WTC11 (cell line): ENCODE results near the gene NOP58. TPM values are rescaled to one million over a fixed set of nuclear protein-coding genes. Genes with fewer than 3 reads are reported as not detected.
A peak's percentile ranks its signal among the peaks of the same experiment; 100 is the strongest.

Source experiments
- ATF2 ChIP-seq: sonication (generic); formaldehyde crosslinking; IDR thresholded peaks from 2 replicates; pipeline ENCODE4 v1.8.1; 2022; ENCODE audit warnings: low read depth, missing genetic modification reagents, borderline replicate concordance
- E2F4 ChIP-seq: sonication (generic); formaldehyde crosslinking; IDR thresholded peaks from 2 replicates; pipeline ENCODE4 v1.8.1; 2022; ENCODE audit warnings: low read depth, mild to moderate bottlenecking, moderate library complexity, missing genetic modification reagents, borderline replicate concordance
- ELF4 ChIP-seq: sonication (generic); formaldehyde crosslinking; IDR thresholded peaks from 2 replicates; pipeline ENCODE4 v1.8.1; 2022; ENCODE audit warnings: low read depth, mild to moderate bottlenecking, moderate library complexity, missing genetic modification reagents
- EMX1 ChIP-seq: fragments of 250-450 bp; sonication (Bioruptor Pico); IDR thresholded peaks from 2 replicates; pipeline ENCODE4 v1.8.0; 2021; ENCODE audit warnings: mild to moderate bottlenecking
- FOXJ3 ChIP-seq: sonication (generic); formaldehyde crosslinking; IDR thresholded peaks from 2 replicates; pipeline ENCODE4 v1.9.0; 2021; ENCODE audit warnings: missing genetic modification reagents, mild to moderate bottlenecking, borderline replicate concordance
- GTF2I ChIP-seq: fragments of 250-450 bp; sonication (Bioruptor Pico); conservative IDR thresholded peaks from 2 replicates; pipeline ENCODE4 v1.4.0; 2021; ENCODE audit warnings: mild to moderate bottlenecking
- IRF2 ChIP-seq: sonication (generic); formaldehyde crosslinking; IDR thresholded peaks from 2 replicates; pipeline ENCODE4 v1.8.0; 2022; ENCODE audit warnings: low read depth, missing genetic modification reagents, borderline replicate concordance
- MXD4 ChIP-seq: fragments of 250-450 bp; sonication (Bioruptor Pico); IDR thresholded peaks from 2 replicates; pipeline ENCODE4 v1.8.0; 2021; ENCODE audit warnings: mild to moderate bottlenecking, moderate library complexity, borderline replicate concordance
- NFE2L1 ChIP-seq: sonication (generic); formaldehyde crosslinking; IDR thresholded peaks from 2 replicates; pipeline ENCODE4 v1.8.1; 2023; ENCODE audit warnings: missing genetic modification reagents
- NR2C2 ChIP-seq: sonication (generic); formaldehyde crosslinking; IDR thresholded peaks from 2 replicates; pipeline ENCODE4 v1.8.0; 2022; ENCODE audit warnings: mild to moderate bottlenecking, missing genetic modification reagents
- RORB ChIP-seq: fragments of 250-450 bp; sonication (Bioruptor Pico); IDR thresholded peaks from 2 replicates; pipeline ENCODE4 v1.9.0; 2021; ENCODE audit warnings: mild to moderate bottlenecking
- ZBTB43 ChIP-seq: sonication (generic); formaldehyde crosslinking; IDR thresholded peaks from 2 replicates; pipeline ENCODE4 v1.8.1; 2023; ENCODE audit warnings: mild to moderate bottlenecking, missing genetic modification reagents
- ZNF219 ChIP-seq: sonication (generic); formaldehyde crosslinking; IDR thresholded peaks from 2 replicates; pipeline ENCODE4 v1.8.0; 2023; ENCODE audit warnings: missing genetic modification reagents, mild to moderate bottlenecking, borderline replicate concordance
- ZNF263 ChIP-seq: sonication (generic); formaldehyde crosslinking; IDR thresholded peaks from 2 replicates; pipeline ENCODE4 v1.8.1; 2022; ENCODE audit warnings: low read depth, mild to moderate bottlenecking, moderate library complexity, missing genetic modification reagents
- ZNF396 ChIP-seq: fragments of 250-450 bp; sonication (Bioruptor Pico); IDR thresholded peaks from 2 replicates; pipeline ENCODE4 v1.8.0; 2021; ENCODE audit warnings: mild to moderate bottlenecking, moderate library complexity, borderline replicate concordance
- ZNF512 ChIP-seq: sonication (generic); formaldehyde crosslinking; IDR thresholded peaks from 2 replicates; pipeline ENCODE4 v1.8.1; 2022; ENCODE audit warnings: missing genetic modification reagents, borderline replicate concordance
- total RNA-seq: library from RNA; stranded (reverse); gene quantifications from 3 replicates; pipeline ENCODE4 v1.2.3, GENCODE V29; 2021
- TF ChIP-seq, protein P1 (sequence below): fragments of 250-450 bp; sonication (Bioruptor Pico); conservative IDR thresholded peaks from 2 replicates; pipeline ENCODE4 v1.9.0; 2021; ENCODE audit warnings: mild to moderate bottlenecking
- TF ChIP-seq, protein P2 (sequence below): sonication (generic); formaldehyde crosslinking; IDR thresholded peaks from 2 replicates; pipeline ENCODE4 v1.8.1; 2023; ENCODE audit warnings: mild to moderate bottlenecking, moderate library complexity, missing genetic modification reagents
- TF ChIP-seq, protein P3 (sequence below): sonication (generic); formaldehyde crosslinking; IDR thresholded peaks from 2 replicates; pipeline ENCODE4 v1.8.0; 2023; ENCODE audit warnings: mild to moderate bottlenecking, missing genetic modification reagents
- TF ChIP-seq, protein P4 (sequence below): sonication (generic); formaldehyde crosslinking; IDR thresholded peaks from 2 replicates; pipeline ENCODE4 v1.8.0; 2022; ENCODE audit warnings: missing genetic modification reagents

Gene NOP58
- total RNA-seq, 1 experiment from 2014 or later: 136 TPM

- TF ChIP-seq IRF2 (CRISPR knock-in tag): no peak
- 0 out of 2 replicates have a peak, but pooled peaks have one; percentile 61 for TF ChIP-seq E2F4 (CRISPR knock-in tag)
- TF ChIP-seq, protein P1, sequence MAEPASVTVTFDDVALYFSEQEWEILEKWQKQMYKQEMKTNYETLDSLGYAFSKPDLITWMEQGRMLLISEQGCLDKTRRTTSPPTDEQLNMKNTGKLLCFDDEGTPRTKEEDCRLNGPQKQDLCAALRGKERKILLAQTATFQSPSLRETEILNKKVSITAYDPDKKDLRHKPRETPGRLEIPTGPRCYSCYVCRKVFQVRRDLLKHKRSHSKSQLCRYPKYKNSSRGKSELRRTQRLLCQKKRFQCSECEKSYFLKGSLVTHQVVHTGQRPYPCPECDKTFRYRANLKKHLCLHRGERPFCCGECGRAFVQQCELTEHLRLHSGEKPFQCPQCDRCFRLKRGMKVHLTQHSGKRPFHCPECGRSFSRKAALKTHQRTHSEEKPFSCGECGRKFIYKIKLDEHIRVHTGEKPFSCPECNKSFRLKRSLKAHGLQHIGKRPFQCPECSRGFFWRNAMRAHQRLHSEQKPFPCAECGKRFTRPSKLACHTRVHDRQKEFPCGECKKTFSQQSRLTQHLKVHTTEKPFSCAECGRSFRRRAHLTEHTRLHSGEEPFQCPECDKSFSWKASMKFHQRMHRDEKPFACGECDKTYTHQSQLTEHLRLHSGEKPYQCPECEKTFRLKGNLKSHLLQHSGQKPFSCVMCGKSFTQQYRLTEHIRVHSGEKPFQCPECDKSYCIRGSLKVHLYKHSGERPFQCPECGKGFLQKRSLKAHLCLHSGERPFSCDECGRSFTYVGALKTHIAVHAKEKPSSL (CRISPR knock-in tag): no peak
- no peak for TF ChIP-seq ZNF396
- no peak for TF ChIP-seq ZNF512 (CRISPR knock-in tag)
- TF ChIP-seq NFE2L1 (CRISPR knock-in tag): peak; percentile 43; the same call in 1 of the 2 replicates
- TF ChIP-seq ATF2 (CRISPR knock-in tag): no peak
- TF ChIP-seq, protein P2, sequence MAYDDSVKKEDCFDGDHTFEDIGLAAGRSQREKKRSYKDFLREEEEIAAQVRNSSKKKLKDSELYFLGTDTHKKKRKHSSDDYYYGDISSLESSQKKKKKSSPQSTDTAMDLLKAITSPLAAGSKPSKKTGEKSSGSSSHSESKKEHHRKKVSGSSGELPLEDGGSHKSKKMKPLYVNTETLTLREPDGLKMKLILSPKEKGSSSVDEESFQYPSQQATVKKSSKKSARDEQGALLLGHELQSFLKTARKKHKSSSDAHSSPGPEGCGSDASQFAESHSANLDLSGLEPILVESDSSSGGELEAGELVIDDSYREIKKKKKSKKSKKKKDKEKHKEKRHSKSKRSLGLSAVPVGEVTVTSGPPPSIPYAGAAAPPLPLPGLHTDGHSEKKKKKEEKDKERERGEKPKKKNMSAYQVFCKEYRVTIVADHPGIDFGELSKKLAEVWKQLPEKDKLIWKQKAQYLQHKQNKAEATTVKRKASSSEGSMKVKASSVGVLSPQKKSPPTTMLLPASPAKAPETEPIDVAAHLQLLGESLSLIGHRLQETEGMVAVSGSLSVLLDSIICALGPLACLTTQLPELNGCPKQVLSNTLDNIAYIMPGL (CRISPR knock-in tag): no peak
- TF ChIP-seq MXD4: no peak
- no peak for TF ChIP-seq ZNF219 (CRISPR knock-in tag)
- no peak for TF ChIP-seq EMX1
- no peak for TF ChIP-seq FOXJ3 (CRISPR knock-in tag)
- TF ChIP-seq ELF4: no peak
- TF ChIP-seq, protein P3, sequence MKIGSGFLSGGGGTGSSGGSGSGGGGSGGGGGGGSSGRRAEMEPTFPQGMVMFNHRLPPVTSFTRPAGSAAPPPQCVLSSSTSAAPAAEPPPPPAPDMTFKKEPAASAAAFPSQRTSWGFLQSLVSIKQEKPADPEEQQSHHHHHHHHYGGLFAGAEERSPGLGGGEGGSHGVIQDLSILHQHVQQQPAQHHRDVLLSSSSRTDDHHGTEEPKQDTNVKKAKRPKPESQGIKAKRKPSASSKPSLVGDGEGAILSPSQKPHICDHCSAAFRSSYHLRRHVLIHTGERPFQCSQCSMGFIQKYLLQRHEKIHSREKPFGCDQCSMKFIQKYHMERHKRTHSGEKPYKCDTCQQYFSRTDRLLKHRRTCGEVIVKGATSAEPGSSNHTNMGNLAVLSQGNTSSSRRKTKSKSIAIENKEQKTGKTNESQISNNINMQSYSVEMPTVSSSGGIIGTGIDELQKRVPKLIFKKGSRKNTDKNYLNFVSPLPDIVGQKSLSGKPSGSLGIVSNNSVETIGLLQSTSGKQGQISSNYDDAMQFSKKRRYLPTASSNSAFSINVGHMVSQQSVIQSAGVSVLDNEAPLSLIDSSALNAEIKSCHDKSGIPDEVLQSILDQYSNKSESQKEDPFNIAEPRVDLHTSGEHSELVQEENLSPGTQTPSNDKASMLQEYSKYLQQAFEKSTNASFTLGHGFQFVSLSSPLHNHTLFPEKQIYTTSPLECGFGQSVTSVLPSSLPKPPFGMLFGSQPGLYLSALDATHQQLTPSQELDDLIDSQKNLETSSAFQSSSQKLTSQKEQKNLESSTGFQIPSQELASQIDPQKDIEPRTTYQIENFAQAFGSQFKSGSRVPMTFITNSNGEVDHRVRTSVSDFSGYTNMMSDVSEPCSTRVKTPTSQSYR (CRISPR knock-in tag): no peak
- no peak for TF ChIP-seq RORB (CRISPR knock-in tag)
- TF ChIP-seq ZNF263 (CRISPR knock-in tag): no peak
- TF ChIP-seq NR2C2 (CRISPR knock-in tag): no peak
- TF ChIP-seq, protein P4, sequence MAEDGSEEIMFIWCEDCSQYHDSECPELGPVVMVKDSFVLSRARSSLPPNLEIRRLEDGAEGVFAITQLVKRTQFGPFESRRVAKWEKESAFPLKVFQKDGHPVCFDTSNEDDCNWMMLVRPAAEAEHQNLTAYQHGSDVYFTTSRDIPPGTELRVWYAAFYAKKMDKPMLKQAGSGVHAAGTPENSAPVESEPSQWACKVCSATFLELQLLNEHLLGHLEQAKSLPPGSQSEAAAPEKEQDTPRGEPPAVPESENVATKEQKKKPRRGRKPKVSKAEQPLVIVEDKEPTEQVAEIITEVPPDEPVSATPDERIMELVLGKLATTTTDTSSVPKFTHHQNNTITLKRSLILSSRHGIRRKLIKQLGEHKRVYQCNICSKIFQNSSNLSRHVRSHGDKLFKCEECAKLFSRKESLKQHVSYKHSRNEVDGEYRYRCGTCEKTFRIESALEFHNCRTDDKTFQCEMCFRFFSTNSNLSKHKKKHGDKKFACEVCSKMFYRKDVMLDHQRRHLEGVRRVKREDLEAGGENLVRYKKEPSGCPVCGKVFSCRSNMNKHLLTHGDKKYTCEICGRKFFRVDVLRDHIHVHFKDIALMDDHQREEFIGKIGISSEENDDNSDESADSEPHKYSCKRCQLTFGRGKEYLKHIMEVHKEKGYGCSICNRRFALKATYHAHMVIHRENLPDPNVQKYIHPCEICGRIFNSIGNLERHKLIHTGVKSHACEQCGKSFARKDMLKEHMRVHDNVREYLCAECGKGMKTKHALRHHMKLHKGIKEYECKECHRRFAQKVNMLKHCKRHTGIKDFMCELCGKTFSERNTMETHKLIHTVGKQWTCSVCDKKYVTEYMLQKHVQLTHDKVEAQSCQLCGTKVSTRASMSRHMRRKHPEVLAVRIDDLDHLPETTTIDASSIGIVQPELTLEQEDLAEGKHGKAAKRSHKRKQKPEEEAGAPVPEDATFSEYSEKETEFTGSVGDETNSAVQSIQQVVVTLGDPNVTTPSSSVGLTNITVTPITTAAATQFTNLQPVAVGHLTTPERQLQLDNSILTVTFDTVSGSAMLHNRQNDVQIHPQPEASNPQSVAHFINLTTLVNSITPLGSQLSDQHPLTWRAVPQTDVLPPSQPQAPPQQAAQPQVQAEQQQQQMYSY (CRISPR knock-in tag): no peak
- no peak for TF ChIP-seq GTF2I (CRISPR knock-in tag)
- TF ChIP-seq ZBTB43: no peak; the same call in 1 of the 2 replicates
These were observed at the start of gene NOP58 (continued) for GRCh38 chr2:202265467-202266277.
